Mammary epithelial cell (primary cell): ENCODE results near the gene TGM2.

Source experiments
- CTCF ChIP-seq, 2 donors: IDR thresholded peaks in 1 of 2; conservative IDR thresholded peaks in 1 of 2; 2 replicates each; pipeline ENCODE4 v1.5.1; 2011 to 2012; ENCODE audit warnings: inconsistent platforms in 2 of 2, low read length in 2 of 2, mild to moderate bottlenecking in 2 of 2, control low read depth in 1 of 2, low read depth in 1 of 2; ENCODE audit not compliant: insufficient read depth in 1 of 2; ENCODE audit errors: extremely low read depth in 1 of 2
- EZH2 ChIP-seq: IDR thresholded peaks from 2 replicates; pipeline ENCODE4 v1.6.1; 2012; ENCODE audit warnings: low read length, inconsistent platforms, borderline replicate concordance

- TF ChIP-seq CTCF (conservative IDR thresholded peaks at IDR 0.05 in 1 of 2, IDR thresholded peaks at IDR 0.05 in 1 of 2; ENCODE audit: extremely low read depth in 1 of 2, insufficient read depth in 1 of 2, low read depth in 1 of 2, low read length in 2 of 2) (no peak), EZH2 (no peak)
Observed at GRCh38 chr20:38170826-38171674, 6.0 kb upstream of the TGM2 start.
